GM19324 (cell line): ENCODE measurements around the gene ERAS.
"Not testable (repeated sequence)": the region's sequence is repeated elsewhere in the genome, so short reads cannot be mapped to it uniquely, and the experiment has no call there.

Experiments used
- ATAC-seq: cut with Tn5 transposase; IDR thresholded peaks from one replicate; pipeline ENCODE4 v1.9.1; 2021; ENCODE audit warnings: mild to moderate bottlenecking, moderate library complexity; ENCODE audit not compliant: unreplicated experiment, low FRiP score

The ERAS gene

DNA sequence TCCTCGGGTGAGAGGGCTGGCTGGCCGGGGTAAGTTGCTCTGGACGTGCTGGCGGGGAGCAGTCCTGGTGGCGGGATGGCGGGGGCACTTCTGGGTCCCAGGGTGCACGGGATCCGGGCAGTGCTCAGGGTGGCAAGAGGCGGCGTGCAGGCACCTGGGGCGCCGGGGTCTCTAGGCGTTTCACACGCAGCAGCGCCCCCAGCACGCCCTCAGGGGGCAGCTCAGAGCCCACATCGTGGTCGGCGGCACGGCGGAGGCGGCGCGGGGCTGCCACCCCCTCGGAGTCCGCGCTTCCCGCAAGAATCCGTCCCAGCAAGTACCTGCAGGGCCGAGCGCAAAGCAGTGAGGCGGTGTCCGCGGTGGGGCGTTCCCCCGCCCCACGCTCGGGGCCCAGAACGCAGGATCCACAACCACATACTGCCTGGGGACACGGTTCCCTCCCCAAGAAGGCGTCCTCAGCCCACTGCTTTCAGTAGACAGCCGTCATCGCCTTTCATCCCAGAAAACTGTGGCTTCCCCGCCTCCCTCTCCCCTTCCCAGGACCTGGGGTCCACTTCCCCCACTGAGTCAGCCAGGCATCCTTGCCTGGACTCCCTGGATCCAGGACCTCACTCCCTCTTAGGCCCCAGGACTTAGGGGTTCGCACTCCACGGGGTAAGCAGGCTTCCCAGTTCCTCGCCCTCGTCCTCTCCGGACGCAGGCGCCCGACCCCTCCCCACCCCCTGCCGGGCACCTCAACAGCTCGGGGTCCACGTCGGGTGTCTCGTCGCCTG lies 5.0 kb downstream of the ERAS start:
- ATAC-seq, result no peak

DNA sequence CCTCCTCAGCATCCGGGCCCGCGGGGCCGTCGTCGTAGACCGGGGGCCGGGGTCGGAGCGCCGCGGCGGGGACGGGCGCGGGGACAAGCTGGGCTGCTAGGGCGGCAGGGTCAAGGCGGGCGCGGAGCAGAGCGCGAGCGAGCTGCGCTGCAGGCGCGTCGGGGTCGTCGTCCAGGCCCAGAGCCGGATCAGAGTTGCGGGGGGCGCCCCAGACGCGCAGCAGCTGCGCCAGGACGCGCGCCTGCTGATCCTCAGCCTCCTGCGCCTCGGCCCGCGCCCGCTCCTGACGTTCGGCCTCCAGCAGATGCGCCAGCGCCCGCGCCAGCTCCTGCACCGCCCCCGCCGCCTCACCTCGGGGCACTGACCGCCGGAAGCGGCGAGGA lies 5.6 kb downstream of the ERAS start:
- ATAC-seq, result no peak

DNA sequence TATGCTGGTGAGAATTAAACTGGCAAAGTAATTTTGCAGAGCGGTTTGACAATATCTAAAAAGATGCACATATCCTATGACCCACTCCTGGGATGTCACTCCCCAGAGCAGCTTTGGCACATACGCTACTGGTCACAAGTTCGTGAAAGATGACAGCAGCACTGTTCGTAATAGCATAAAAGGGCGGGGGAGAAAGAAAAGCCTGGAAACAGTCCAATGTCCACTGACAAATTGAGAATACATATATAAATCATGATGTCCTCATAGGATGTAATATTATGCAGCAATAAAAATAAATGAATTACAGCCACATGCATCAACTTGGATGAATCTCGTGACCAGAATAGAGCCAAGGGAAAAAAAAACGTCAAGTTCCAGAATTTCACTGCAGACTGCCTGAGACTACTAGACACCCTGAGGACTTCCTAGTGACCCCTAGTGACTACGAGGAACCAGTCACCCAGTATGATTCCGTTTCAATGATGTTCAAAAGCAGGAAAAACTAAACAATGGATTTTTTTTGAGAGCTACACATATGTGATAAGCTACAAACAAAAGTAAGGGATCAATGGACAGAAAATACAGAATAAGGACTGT lies 7.3 kb downstream of the ERAS start:
- ATAC-seq, result no peak

DNA sequence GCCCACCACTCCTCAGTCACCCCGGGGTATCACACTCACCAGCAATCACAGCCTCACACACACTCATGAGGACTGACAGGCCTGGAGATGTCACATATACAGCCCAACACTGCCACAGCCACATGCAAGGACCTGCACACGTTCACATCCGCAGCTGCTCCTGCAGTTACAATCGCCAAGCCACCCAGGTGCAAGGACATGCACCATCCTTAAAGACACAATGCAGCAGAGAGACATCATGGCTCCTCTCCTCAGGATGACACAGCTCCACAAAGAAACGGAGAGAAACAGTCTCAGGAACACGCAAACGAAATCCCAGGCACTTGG lies 8.0 kb downstream of the ERAS start:
- ATAC-seq, result no peak

DNA sequence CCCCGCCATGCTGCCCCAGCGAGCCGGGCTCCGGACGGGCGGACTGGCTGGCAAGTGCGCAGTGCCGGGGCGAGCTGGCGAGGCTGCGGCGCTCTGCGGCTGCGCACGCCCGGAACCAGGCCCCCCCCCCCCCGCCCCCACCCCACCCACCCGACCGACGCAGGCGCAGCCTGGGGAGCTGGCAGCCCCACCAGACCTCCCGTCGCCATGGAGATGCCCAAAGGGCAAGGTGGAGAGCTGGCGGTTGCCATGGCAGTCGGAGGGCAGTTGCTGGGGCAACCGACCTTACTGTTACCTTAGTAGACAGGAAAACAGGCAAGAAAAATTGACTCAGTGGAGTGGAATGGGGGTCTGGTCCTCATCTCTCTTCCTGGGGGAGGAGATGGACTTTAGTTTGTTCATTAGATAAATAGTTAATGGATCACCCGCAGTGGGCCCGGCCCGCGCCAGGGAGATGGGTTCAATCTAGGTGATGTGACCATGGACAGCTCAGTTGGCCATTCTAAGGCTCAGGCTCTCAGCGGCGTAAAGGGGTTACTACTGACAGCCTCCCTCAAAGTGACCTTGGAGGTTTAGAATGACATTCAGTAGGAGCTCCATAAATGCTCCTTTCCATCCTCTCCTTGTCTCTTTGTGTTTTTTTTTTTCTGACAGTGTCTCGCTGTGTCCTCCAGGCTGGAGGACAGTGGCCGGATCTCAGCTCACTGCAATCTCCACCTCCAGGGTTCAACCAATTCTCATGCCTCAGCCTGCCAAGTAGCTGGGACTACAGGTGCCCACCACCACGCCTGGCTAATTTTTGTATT lies 9.4 kb downstream of the ERAS start, which contains the start of gene PCSK1N:
Gene PCSK1N, minus strand, starts transcription at position 87 of the 806 bp plus-strand sequence. Its CDS starts 78 bp downstream, at position 9.
- ATAC-seq, result no peak

DNA sequence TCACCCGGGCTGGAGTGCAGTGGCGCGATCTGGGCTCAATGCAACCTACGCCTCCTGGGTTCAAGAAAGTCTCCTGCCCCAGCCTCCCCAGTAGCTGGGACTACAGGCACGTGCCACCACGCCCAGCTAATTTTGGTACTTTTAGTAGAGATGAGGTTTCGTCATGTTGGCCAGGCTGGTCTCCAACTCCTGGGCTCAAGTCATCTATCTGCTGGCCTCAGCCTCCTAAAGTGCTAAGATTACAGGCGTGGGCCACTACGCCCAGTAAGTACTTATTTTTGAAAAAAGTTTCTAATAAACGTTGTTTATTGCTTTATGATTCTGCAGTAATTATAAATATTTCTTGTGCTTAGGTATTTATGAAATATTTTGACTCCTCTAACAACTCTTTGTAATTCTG lies 13.4 kb downstream of the ERAS start:
- no peak for ATAC-seq

DNA sequence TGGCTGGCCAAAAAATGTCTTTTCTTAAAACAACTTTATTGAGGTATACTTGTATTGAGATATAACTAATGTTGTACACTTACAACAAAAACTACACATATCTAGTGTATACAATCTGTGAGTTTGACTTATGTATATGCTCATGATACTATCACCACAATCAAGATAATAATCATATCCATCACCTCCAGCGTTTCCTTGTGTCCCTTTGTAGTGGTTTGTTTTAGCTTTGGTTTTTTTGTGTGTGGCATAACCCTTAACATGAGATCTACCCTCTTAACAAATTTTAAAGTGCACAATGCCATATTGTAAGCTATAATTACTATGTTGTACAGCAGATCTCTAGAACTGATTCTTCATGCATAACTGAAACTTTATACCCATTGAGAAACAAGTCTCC lies 22.5 kb downstream of the ERAS start:
- no peak for ATAC-seq

DNA sequence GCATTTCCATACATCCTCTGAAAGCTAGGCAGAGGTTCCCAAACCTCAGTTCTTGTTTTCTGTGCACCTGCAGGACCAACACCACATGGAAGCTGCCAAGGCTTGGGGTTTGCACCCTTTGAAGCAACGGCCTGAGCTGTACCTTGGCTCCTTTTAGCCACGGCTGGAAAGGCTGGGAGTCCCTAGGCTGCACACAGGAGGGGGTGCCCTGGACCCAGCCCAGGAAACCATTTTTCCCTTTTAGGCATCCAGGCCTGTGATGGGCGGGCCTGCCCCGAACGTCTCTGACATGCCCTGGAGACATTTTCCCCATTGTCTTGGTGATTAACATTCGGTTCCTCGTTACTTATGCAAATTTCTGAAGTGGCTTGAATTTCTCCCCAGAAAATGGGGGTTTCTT lies 26.5 kb downstream of the ERAS start:
- no peak for ATAC-seq

DNA sequence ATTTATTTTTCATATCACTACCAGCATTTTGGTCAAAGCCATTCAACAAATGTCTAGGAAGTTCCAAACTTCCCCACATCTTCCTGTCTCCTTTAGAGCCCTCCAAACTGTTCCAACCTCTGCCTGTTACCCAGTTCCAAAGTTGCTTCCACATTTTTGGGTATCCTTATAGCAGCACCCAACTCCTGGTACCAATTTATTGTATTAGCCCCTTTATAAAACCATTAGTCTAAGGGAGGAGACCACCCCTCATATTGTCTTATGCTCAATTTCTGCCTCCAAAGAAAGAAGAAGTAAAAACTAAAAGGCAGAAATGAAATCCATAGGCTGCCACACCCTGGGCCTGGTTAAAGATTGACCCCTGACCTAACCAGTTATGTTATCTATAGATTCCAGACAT lies 27.2 kb downstream of the ERAS start:
- not testable (repeated sequence) for ATAC-seq

DNA sequence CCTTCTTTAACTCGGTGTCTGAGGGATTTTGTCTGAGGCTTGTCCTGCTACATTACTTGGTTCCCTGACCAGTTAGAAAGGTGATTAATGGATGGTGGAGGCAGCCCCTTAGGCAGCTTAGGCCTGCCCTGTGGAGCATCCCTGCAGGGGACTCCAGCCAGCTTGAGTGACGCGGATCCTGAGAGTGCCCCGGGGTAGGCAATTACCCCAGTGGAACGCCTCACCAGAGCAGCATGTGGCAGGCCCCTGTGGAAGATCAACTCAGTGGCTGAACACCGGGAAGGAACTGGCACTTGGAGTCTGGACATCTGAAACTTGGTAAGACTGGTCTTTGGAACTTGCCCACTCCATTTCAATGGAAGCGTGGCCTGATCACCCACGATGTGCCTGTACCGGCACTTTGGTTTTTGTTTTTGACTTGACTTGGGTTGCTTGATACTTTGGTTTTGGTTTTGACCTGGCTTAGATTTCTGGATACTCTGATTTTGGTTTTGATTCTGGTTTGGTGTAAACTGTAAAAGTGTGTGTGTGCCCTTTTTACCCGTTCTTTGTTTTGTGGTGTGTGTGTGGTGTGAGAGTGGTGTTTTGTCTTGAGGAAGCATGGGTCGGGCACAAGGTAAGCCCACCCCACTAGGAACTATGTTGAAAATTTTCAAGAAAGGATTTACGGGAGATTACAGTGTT lies 27.9 kb downstream of the ERAS start:
- not testable (repeated sequence) for ATAC-seq

DNA sequence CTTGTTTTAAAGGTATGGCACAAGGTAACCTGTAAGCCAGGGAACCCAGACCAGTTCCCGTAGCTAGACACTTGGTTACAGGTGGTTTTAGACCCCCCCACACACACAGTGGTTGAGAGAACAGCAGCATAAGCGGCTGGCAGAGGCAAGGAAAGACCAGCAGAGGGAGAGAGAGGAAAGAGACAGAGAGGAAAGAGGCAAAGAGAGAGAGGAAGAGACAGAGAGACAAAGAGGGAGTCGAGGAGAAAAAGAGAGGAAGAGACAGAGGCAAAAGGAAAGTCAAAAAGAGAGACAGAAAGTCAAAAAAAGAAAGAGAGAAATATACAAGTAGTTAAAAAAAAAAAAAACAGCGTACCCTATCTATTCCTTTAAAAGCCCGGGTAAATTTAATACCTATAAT lies 28.6 kb downstream of the ERAS start:
- ATAC-seq, result no peak

DNA sequence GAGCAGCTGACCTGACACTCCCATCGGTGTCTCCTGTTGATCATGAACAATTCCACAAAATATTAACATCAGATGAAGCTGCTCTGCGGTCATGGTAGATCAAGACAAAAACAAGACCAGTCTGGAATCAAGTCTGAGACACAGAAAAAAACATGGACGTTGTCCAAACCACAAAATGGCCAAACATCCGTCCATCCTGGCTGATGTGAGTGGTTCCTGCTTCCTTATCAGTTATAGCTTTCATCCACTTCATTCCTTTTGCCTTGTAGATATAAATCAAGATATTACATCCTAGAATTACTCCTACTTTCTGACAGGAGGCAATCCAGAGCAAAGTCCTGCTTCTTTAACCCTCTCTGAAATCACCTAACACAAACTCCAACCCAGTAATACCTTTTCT lies 37.9 kb downstream of the ERAS start:
- ATAC-seq, result no peak

DNA sequence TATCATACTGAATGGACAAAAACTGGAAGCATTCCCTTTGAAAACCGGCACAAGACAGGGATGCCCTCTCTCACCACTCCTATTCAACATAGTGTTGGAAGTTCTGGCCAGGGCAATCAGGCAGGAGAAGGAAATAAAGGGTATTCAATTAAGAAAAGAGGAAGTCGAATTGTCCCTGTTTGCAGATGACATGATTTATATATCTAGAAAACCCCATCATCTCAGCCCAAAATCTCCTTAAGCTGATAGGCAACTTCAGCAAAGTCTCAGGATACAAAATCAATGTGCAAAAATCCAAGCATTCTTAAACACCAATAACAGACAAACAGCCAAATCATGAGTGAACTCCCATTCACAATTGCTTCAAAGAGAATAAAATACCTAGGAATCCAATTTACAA lies 45.7 kb downstream of the ERAS start:
- not testable (repeated sequence) for ATAC-seq

DNA sequence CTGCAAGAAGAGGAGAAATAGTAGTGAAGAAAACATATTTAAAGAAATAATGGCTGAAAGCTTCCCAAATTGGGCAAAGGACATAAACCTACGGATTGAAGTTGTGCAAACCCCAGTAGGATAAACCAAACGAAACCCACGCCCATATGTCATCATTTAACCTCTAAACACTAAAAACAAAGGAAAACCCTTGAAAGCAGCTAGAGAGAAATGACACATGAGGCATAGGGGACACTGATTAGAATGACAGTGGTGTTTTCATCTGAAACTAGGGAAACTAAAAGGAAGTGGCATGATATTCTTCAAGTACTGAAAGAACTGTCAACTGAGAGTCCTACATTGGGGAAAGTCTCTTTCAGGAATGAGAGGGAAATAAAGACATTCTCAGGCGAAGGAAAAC lies 50.6 kb downstream of the ERAS start:
- not testable (repeated sequence) for ATAC-seq
